C4-2B (cell line): ENCODE data around the gene TRIM43.
"Not testable (repeated sequence)": the region's sequence is repeated elsewhere in the genome, so short reads cannot be mapped to it uniquely, and the experiment has no call there.

ENCODE experiments used
- ZFX ChIP-seq: fragments of 450-650 bp; IDR thresholded peaks from 2 replicates; pipeline ENCODE4 v1.6.1; 2017
- TF ChIP-seq, protein P1 (sequence below): fragments of 450-650 bp; conservative IDR thresholded peaks from 2 replicates; pipeline ENCODE4 v1.5.1; 2017; ENCODE audit warnings: mild to moderate bottlenecking

GRCh38 chr2:95622728-95623127 is 30.9 kb downstream of the TRIM43 start:
- TF ChIP-seq, protein P1, sequence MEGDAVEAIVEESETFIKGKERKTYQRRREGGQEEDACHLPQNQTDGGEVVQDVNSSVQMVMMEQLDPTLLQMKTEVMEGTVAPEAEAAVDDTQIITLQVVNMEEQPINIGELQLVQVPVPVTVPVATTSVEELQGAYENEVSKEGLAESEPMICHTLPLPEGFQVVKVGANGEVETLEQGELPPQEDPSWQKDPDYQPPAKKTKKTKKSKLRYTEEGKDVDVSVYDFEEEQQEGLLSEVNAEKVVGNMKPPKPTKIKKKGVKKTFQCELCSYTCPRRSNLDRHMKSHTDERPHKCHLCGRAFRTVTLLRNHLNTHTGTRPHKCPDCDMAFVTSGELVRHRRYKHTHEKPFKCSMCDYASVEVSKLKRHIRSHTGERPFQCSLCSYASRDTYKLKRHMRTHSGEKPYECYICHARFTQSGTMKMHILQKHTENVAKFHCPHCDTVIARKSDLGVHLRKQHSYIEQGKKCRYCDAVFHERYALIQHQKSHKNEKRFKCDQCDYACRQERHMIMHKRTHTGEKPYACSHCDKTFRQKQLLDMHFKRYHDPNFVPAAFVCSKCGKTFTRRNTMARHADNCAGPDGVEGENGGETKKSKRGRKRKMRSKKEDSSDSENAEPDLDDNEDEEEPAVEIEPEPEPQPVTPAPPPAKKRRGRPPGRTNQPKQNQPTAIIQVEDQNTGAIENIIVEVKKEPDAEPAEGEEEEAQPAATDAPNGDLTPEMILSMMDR = not testable (repeated sequence)
- not testable (repeated sequence) for TF ChIP-seq ZFX
